HG03175 (cell line): ENCODE results near the gene PIGN.

ENCODE experiments used
- ATAC-seq: cut with Tn5 transposase; IDR thresholded peaks from one replicate; pipeline ENCODE4 v1.9.1; 2021; ENCODE audit warnings: mild to moderate bottlenecking, moderate library complexity; ENCODE audit not compliant: unreplicated experiment

Gene PIGN

GRCh38 chr18:62018034-62018758 is 168.7 kb downstream of the PIGN start:
- no peak for ATAC-seq

GRCh38 chr18:62017618-62018017 is 169.2 kb downstream of the PIGN start:
- no peak for ATAC-seq

- no peak for ATAC-seq
Measured at GRCh38 chr18:62011416-62011815, 175.4 kb downstream of the PIGN start.

GRCh38 chr18:62009521-62009920 is 177.3 kb downstream of the PIGN start:
- no peak for ATAC-seq

- ATAC-seq: no peak
Measured at GRCh38 chr18:62001396-62001795, 185.5 kb downstream of the PIGN start.

GRCh38 chr18:61998957-61999356 is 187.9 kb downstream of the PIGN start:
- no peak for ATAC-seq

DNA sequence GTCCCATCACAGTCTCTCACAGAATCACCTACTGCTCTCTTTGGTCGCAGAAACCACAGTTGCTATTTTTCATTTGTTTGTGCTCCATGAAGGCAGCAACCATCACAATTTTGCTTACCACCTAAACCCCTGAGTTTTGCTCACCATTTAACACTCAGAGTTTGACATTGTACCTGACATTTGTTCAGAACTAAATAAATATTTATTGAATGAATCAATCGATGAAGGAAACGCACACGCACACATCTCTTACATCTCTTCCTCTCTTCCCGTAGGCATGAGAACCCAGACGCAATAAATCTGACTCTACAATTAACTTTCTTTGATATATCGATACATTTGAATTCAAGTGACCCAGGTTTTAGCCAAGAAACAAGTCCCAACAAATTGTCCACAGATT is 188.5 kb downstream of the PIGN start:
- ATAC-seq: no peak

DNA sequence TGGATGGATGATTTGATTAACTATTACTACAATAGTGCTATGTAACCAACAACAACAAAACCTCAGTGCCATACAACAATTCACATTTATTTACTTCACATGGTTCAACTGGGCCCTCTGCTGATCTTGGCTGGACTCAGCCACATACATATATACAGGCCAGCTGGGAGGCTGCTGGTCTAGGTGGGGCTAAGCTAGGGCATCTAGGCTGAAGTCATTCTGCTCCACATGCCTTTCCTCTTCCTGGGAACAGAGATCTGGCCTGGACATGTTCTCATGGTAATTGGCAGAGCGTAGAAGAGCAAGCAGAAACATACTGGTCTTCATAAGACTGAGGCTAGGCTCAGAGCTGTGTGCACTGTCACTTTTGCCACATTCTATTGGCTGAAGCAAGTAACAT is 191.2 kb downstream of the PIGN start:
- no peak for ATAC-seq

DNA sequence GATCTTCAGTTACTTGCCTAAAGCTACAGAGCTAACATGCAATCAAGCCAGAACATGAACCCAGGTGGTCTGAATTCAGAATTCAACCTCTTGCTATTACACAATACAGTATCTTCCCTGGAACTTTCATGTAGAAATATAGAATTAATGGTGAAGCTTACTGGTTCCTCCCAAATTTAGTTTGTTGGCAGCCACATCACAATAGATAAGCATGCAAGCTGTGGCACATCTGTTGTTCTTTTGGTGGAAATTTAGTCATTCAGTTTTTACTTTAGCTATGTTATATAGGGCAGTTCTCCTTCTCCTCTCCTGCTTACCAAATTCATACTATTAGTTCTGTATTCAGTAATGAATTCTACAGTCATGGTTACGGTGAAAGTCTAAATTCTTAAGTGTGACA is 193.0 kb downstream of the PIGN start:
- ATAC-seq: no peak

DNA sequence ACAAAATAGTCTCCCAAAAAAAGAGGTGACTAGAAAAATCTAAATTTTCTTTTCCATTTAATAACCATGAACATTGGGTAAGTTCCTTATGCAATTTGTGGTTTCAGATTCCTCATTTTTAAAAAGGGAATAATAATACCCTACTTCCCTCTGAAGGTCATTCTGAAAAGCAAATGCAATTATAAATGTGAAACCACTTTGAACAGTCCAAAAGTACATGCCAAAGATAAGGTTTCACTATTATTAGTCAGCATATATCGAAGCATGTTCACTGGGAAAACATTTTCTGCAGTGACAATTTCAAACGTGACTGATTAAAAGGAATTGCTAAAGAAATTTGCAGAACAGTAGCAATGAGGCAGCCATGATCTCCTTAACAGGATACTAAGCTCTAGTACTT is 193.9 kb downstream of the PIGN start:
- ATAC-seq: no peak

DNA sequence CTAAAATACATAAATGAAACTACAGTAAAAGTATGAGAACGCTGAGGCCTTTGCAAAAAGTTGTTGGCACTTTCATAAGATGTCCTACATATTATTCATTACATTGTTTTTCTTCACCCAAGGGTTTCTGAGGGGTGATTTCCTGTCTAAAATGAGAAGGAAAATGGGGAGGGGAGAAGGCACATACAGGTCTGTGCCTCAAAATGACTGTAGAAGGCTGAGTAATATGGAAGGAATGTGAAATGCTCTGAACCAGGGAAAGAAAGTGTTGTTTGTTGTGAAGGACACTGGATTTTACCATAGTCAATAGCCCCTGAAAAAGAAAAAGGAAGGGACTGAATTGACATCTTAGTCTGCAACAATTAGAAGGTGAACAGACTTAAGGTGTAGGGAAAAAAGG is 194.6 kb downstream of the PIGN start:
- ATAC-seq: no peak

DNA sequence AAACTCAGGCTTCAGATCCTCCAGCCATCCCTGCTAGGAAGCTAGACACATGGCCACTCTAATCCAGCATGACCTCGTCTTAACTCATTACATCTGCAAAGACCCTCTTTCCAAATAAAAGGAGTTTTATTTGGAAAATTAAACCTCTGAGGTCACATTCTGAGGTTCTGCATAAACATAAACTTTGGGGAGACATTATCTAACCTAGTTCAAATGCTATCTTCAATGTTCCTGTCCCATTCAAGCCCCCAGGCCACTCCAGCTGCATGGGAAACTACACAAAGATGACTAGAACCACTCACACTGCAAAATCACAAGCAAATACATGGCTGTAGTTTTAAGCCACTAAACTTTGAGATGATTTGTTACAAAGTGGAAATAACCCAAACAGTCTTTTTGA is 195.0 kb downstream of the PIGN start:
- no peak for ATAC-seq

DNA sequence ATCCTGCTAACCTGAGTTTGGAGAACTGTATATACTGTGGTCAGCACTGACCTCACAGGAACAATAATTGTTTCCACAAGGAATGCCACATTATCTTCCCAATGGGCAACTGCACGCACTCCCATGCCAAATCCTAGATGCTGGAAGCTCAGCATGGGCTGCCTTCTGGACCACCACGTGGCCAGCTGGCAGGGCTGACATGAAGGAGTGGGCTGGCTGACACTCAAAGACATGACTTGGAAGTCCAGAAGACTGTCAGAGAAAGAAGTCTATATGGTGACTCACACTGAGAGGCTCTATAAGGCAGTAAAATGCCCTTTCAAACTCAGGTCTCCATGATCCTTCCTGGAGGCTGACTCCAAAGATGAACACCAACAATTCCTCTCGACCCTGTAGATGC is 195.7 kb downstream of the PIGN start:
- no peak for ATAC-seq
